Keratinocyte (primary cell): ENCODE results near the gene RHOT1.

Source experiments
- CTCF ChIP-seq, 3 experiments: IDR thresholded peaks in 1 of 3; conservative IDR thresholded peaks in 1 of 3; optimal IDR thresholded peaks in 1 of 3; 2 replicates in 2 of 3; 3 replicates in 1 of 3; pipeline versions ENCODE3 to v1.5.1; 2011; ENCODE audit warnings: low read length in 3 of 3, mild to moderate bottlenecking in 3 of 3, moderate library complexity in 2 of 3, control low read depth in 1 of 3, inconsistent platforms in 1 of 3; ENCODE audit not compliant: insufficient read depth in 2 of 3; ENCODE audit errors: extremely low read depth in 1 of 3
- EZH2 ChIP-seq: IDR thresholded peaks from one replicate; pipeline ENCODE4 v1.6.1; 2012; ENCODE audit warnings: inconsistent platforms, mild to moderate bottlenecking, low read length, moderate library complexity

- TF ChIP-seq CTCF (optimal IDR thresholded peaks at IDR 0.05 in 1 of 3, IDR thresholded peaks at IDR 0.05 in 1 of 3, conservative IDR thresholded peaks at IDR 0.05 in 1 of 3; ENCODE audit: extremely low read depth in 1 of 3, insufficient read depth in 2 of 3, low read length in 3 of 3): no peak
- TF ChIP-seq EZH2: no peak
These were observed 13.6 kb downstream of the RHOT1 start for GRCh38 chr17:32155896-32156295.
